Stimulated activated naive CD4-positive, alpha-beta T cell treated with Interleukin-2 at 50 U/mL for 16 hours (primary cell): Measurements from ENCODE around the gene ZBTB38.

ENCODE experiments used
- DNase-seq: peaks from one replicate; lab custom pipeline; 2025; lab: John Stamatoyannopoulos, UW

The ZBTB38 gene, protein sequence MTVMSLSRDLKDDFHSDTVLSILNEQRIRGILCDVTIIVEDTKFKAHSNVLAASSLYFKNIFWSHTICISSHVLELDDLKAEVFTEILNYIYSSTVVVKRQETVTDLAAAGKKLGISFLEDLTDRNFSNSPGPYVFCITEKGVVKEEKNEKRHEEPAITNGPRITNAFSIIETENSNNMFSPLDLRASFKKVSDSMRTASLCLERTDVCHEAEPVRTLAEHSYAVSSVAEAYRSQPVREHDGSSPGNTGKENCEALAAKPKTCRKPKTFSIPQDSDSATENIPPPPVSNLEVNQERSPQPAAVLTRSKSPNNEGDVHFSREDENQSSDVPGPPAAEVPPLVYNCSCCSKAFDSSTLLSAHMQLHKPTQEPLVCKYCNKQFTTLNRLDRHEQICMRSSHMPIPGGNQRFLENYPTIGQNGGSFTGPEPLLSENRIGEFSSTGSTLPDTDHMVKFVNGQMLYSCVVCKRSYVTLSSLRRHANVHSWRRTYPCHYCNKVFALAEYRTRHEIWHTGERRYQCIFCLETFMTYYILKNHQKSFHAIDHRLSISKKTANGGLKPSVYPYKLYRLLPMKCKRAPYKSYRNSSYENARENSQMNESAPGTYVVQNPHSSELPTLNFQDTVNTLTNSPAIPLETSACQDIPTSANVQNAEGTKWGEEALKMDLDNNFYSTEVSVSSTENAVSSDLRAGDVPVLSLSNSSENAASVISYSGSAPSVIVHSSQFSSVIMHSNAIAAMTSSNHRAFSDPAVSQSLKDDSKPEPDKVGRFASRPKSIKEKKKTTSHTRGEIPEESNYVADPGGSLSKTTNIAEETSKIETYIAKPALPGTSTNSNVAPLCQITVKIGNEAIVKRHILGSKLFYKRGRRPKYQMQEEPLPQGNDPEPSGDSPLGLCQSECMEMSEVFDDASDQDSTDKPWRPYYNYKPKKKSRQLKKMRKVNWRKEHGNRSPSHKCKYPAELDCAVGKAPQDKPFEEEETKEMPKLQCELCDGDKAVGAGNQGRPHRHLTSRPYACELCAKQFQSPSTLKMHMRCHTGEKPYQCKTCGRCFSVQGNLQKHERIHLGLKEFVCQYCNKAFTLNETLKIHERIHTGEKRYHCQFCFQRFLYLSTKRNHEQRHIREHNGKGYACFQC (N-terminal part only)

GRCh38 chr3:141368062-141368924 lies at the start of gene ZBTB38:
Gene ZBTB38 (plus strand): TSS chr3:141368504. CDS start chr3:141442389, 73,885 bp downstream.
- DNase-seq = no peak

GRCh38 chr3:141320399-141321108 lies 47.8 kb upstream of the ZBTB38 start:
- DNase-seq = no peak

GRCh38 chr3:141321109-141321497 lies 47.2 kb upstream of the ZBTB38 start:
- no peak for DNase-seq

GRCh38 chr3:141323936-141324704 lies 44.2 kb upstream of the ZBTB38 start:
- DNase-seq = no peak

DNA sequence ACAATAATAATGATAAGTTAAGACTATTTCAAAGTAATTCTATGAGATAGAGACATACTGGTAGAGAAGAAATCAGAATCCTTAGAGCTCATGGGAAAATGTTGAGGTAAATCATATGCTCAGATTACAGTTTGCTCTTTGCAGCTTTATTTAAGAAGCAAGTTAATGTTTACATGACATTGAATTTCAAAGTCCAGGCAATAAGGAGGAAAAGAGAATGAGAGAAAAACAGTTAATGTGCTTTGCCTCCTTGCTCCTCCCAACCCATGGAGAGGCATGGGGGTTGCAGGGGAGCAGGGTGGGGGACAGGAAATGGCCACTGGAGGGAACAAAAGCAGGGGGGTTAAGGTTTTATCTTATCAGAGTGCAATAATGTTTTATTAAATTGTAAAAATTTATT lies 42.2 kb upstream of the ZBTB38 start:
- no peak for DNase-seq

DNA sequence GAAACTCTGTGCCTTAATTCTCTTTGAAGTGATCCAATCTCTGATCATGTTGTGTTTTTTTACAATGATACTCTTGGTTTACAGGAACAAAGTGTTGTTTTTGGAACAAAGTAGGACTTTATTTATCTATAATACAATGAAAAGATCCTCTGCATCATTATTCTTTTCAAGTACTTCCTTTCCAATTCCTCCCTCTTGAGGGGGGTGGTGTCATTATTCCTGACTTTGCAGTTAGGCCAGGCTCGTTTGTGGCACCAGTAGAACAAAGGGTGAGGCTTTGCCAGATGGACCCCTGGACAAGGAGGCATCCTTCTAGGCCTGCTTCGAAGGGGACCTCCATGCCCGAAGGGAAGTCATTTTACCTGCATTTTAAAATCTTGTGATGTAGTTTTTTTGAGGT lies 41.7 kb upstream of the ZBTB38 start:
- no peak for DNase-seq

DNA sequence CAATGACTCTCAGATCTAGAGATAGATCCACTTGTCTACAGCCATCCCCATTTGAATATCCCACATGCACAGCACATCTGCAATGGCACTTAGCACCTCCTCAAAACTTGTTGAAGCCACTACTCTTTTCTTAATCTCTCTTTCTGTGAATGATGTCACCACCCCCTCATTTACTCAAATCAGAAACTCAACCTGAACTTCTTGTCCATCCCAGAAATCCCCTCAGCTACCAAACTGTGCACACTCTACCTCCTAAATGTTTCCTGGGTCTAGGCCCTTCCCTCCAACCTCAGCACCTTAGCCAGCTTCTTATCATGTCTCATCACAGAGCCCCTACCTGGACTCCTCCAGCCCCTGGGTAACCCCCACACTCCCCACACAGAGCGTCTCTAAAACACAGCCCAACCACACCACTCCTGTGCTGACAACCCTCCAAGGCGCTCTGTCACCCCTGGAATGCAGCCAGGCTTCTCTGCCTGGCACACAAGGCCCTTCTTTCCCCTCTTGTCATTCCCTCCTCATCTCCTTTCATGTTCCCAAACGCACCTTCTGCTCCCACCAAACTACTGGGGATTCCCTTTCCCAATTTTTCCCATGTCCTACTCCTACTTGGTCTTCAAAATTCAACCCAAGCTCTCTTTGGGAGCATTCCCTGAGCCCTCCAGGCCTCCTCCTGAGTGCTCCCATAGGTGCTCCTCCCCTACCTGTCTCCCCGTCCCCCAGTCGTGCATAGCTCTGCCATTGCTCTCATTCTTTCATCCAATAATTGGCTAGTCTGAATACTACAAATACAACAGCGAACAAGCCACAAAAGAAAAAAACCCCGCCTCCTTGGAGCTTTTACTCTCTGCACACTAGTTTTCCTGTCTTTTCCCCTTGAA lies 39.8 kb upstream of the ZBTB38 start:
- DNase-seq = no peak

DNA sequence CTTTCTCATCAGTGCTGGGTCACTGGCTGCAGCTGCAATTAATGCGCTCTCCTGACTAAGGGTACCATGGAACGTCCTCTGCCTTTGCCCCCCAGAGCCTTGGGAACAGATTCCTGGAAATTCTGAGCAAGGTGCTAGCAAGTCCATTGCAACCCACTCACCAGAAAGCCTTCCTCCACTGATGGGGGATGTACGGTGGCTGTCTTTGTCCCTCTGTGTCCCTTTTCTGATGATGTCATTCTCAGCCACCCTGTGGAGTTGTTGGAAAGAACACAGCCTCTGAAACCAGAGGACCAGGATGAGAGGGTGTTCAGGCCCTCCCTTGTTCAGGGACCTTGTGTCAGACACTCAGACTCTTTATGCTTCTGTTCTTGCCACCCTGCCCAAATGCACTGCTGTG lies 38.1 kb upstream of the ZBTB38 start:
- DNase-seq = no peak

GRCh38 chr3:141330718-141331376 lies 37.5 kb upstream of the ZBTB38 start:
- no peak for DNase-seq

GRCh38 chr3:141331377-141332318 lies 36.7 kb upstream of the ZBTB38 start:
- DNase-seq = no peak

DNA sequence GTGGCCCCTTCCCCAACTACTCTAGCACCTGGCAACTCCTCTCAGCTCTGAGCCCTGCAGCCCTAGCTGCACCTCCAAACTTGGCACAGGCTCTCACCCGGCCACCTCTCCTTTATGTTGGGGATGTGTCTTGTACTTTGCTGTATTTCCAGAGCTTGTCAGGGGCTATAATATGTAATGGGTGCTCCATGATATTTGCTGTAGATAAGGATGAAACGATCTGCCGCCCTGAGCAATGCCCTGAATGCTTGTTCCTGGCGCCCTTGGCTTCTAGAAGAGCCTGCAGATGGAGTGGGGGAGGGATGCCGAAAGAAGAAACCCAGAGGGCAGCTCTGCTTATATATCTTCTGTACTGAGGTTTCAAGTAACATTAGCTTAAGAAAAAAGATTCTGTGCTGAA lies 35.9 kb upstream of the ZBTB38 start:
- DNase-seq = no peak

- no peak for DNase-seq
These were observed 34.3 kb upstream of the ZBTB38 start for GRCh38 chr3:141333836-141334626.

DNA sequence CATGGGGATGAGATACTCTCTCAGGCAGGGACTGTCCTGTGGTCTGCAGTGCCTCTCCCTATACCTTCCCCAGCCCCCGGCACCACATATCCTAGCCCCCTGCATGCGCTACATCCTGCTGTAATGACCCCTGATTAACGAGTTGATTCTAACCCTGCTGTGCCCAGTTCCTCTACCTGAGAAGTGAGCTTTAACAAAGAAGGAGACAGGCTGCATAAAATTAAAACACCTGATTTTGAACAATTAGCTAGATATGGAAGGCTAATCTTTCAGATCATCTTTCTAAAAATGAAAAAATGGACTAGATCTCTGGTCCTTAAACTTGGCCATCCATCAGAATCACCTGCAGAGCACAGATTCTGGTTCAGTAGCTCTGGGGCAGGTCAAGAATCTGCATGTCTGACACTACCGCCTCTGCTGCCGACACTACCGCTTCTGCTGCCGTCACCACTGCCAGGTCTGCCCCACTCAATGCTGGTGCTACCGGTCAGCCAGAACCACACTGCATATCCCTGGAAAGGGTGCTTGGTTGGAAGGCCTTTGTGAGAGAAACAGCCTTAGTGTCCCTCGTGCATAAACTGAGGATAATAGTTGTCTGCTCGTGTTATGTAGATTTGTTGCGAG lies 33.6 kb upstream of the ZBTB38 start:
- no peak for DNase-seq

DNA sequence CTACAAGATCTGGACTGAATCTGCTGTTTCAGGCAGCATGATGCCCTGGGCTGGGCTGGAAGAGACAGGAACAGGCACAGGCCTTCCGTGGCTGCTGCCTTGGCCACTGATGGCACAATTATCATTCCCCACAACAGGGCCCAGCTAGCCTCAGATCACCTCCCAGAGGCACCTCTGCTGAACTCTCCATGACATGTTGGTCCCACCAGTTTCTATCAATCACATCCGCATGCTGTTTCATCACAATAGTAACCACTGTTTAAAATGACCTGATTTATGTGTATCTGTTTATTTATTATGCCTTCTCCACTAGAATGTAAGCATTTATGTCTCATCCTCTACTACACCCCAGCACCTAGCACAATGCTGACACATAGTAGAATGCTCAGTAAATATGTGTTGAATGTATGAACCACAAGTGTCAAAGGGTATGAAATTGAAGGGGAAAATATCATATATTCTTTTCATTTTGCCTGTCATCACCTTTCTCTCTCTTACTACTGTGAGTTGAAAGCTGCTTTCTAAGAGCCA lies 32.7 kb upstream of the ZBTB38 start:
- DNase-seq = no peak

- DNase-seq = no peak
These were observed 31.4 kb upstream of the ZBTB38 start for GRCh38 chr3:141336672-141337522.
